HFF-Myc (cell line): Measurements from ENCODE around the gene PTPRM.

ENCODE experiments used
- DNase-seq: peaks from one replicate; pipeline ENCODE4 v3.0.0-alpha.2; 2011; ENCODE audit warnings: low read depth; ENCODE audit errors: extremely low read depth
- H3K4me3 ChIP-seq: replicated peaks from 2 replicates; pipeline ENCODE4 v1.5.1; 2011; ENCODE audit warnings: low read depth, mild to moderate bottlenecking, control low read depth, low read length
- TF ChIP-seq, protein P1 (sequence below): IDR thresholded peaks from 2 replicates; pipeline ENCODE4 v1.5.1; 2012; ENCODE audit warnings: mild to moderate bottlenecking, low read depth, low read length, control low read depth; ENCODE audit errors: missing control alignments

PTPRM gene

DNA sequence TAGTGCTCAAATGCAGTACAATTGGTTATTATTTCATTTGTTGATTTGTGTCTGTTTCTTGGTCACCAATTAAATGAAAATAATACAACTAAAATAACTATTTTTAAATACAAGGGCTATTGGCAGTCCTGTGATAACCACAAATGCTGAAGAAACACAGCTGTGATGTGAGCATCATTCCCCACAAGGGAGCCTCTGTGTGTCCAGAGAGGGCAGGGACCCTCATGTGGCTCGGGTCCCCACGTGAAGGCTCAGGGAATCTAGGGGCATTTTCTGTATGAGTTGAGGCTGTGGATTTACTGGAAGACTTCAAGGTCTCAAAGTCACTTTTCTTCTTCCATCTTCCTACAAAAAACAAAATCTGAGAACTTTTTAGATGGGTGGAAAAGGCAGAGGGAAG lies 726.1 kb downstream of the PTPRM start:
- no peak overlapping the region for H3K4me3 ChIP-seq
- TF ChIP-seq, protein P1, sequence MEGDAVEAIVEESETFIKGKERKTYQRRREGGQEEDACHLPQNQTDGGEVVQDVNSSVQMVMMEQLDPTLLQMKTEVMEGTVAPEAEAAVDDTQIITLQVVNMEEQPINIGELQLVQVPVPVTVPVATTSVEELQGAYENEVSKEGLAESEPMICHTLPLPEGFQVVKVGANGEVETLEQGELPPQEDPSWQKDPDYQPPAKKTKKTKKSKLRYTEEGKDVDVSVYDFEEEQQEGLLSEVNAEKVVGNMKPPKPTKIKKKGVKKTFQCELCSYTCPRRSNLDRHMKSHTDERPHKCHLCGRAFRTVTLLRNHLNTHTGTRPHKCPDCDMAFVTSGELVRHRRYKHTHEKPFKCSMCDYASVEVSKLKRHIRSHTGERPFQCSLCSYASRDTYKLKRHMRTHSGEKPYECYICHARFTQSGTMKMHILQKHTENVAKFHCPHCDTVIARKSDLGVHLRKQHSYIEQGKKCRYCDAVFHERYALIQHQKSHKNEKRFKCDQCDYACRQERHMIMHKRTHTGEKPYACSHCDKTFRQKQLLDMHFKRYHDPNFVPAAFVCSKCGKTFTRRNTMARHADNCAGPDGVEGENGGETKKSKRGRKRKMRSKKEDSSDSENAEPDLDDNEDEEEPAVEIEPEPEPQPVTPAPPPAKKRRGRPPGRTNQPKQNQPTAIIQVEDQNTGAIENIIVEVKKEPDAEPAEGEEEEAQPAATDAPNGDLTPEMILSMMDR = no peak
- no peak for DNase-seq

DNA sequence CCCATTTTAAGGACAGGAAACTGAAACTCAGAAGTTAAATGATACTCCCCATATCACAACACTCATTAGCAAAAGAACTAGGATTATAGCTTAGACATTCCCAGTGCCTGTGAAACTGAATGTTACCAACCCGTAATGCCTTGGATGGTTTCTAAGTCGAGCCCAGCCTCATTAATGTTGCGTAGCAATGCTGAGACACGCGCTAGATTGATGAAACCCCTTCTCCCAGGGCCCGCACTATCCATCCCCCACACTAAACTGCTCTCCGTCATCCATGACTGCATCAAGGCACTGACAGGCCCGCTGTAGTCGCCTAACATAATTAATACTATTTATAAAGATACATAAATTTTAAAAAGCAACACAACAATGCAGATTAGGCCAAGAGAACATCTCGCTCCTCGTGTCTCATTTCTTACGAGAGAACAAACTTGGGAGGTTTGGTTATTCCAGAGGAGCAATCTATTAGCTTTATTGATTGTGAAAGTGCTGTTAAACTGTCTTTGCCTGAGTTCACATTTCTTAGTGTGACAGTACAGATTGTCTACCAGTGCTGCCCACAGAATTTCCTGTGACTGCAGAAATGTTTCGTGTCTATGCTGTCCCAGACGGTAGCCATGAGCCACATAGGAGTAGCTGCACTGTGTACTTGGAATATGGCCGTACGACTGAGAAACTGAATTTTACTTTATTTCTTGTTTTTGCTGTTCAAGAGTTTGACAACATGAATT lies 729.9 kb downstream of the PTPRM start:
- no peak overlapping the region for H3K4me3 ChIP-seq
- TF ChIP-seq, protein P1 = no peak
- DNase-seq = no peak

DNA sequence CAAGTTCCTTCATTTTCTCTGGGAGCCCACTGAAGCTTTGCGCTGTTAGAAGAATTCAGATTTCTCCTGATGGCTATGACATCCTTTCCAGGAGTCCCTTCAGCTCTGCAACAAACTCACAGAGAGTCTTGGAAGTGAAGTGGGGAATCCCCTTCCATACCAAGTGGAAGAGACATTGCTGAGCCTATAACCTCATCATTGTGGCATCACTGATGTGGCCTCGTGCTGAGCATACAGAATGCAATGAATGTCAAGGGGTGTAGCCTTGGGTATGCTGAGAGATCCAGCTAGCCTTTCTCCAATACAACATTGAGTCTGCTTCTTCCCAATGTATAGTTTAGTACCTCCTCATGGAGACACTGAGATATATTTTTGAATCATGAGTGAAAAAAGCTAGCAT lies 731.1 kb downstream of the PTPRM start:
- DNase-seq = no peak
- no peak overlapping the region for H3K4me3 ChIP-seq
- TF ChIP-seq, protein P1 = no peak

DNA sequence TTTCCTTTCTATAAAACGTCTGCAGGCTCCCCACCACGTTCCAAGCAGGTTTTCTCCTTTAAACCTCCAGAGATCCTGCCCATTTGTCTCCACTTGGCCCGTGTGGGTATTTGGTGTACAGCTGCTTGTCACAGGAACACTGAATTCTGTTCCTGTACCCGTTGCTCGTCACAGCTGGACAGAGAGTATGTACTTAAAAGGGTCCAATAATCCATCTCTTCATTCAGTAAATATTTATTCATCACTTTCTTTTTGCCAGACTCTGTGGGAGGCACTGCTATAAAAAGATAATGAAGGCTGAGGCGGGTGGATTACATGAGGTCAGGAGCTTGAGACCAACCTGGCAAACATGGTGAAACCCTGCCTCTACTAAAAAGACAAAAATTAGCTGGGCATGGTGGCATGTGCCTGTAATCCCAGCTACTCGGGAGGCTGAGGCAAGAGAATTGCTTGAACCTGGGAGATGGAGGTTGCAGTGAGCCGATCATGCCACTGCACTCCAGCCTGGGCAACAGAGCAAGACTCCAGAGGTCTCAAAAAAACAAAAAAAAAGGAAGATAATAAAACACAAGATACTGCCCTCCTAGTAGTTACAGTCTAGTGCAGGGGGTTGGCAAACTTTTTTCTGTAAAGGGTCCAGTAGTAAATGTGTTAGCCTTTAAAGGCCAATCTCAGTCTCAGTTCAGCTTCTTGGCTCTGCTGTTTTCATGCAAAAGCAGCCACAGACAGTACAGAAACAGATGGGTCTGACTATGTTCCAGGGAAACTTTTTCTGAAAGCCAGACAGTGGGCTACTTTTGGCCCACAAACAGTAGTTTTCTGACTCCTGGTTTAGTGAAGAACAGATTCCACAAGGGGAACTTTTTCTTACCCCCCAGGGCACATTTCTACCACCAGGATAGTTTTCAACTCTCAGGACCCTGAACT lies 732.2 kb downstream of the PTPRM start:
- DNase-seq = no peak
- TF ChIP-seq, protein P1 = no peak
- no peak overlapping the region for H3K4me3 ChIP-seq

DNA sequence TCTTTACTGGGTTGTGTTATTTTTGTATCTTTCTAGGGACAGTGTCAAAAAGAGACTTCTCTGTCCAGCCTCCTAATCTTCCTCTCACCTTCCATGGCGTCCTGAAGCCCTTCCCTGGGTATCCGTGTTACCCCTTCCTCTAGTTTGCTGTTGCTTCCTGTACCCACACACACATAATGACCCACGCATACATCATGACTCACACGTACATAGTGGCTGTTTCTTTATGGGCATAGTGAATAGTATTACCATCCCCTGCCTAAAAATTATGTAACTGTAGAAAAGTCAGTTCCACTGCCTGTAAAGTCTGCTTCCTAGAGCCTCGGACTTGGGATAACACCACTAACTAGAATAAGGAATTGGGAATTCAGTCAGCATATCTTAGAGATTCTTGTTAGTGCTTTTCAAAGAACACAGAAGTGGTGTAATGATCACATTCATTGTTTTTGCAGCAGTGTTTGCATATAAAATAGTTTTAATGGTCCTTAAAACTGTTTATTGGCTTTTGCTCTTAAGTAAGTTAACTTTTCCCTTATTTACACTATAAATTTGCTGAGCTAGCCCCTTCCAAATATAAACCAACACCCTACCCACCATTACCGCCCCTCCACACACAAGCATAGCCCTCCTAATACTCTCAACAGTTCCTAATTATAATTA lies 733.8 kb downstream of the PTPRM start:
- DNase-seq = no peak

More for the DNA sequence above, 733.8 kb downstream of the PTPRM start:
- H3K4me3 ChIP-seq = no peak overlapping the region
- TF ChIP-seq, protein P1 = no peak
